HepG2 (cell line): Measurements from ENCODE around the gene ABHD15. TPM values are rescaled to one million over a fixed set of nuclear protein-coding genes. Genes with fewer than 3 reads are reported as not detected.

Source experiments
- ATAC-seq: fragments of 200-7000 bp; cut with Tn5 transposase; 3 replicates; pipeline ENCODE4 v1.9.1; 2020; ENCODE audit warnings: mild to moderate bottlenecking, moderate library complexity
- BruUV-seq: library from RNA; stranded (reverse); fragments of 400-500 nt; replicated peaks from 2 replicates; lab custom pipeline; 2021; lab: Mats Ljungman, UMichigan
- CTCF ChIA-PET: fragments of 300-600 bp; formaldehyde crosslinking; extraction: SDS; loops from one replicate; lab custom pipeline; 2021; ENCODE audit warnings: low total read pairs, inconsistent platforms, low intra/inter-chr PET ratio; lab: Yijun Ruan, JAX
- POLR2A ChIA-PET: fragments of 350-600 bp; sonication (Branson Sonifier 250); formaldehyde crosslinking; loops from one replicate; lab custom pipeline; 2020; ENCODE audit warnings: antibody characterized with exemption, inconsistent platforms; lab: Yijun Ruan, JAX
- DNase-seq: peaks from one replicate; pipeline ENCODE4 v3.0.0-alpha.2; 2015; ENCODE audit warnings: low spot score
- FAIRE-seq: peaks from 3 replicates; lab custom pipeline; 2011; peaks lifted over from hg19 to GRCh38; lab: Jason Lieb, UNC
- H2AFZ ChIP-seq: one replicate; pipeline ENCODE4 v1.6.1; 2011; ENCODE audit warnings: low read length, inconsistent platforms
- H3K27ac ChIP-seq: fragments of 300-600 bp; 3 replicates; pipeline ENCODE4 v1.8.0; 2011; ENCODE audit warnings: mixed run types, mild to moderate bottlenecking, mixed read lengths, low read length, inconsistent platforms; ENCODE audit not compliant: insufficient read depth; ENCODE audit errors: extremely low read length
- H3K27me3 ChIP-seq, 2 experiments: fragments of 200-600 bp in 1 of 2; 2 replicates in 1 of 2; 3 replicates in 1 of 2; pipeline versions ENCODE4 v1.6.0 to v1.8.0; 2011; ENCODE audit warnings: low read length in 2 of 2, mild to moderate bottlenecking in 2 of 2, moderate library complexity in 2 of 2, inconsistent platforms in 1 of 2; ENCODE audit not compliant: insufficient read depth in 2 of 2, control insufficient read depth in 1 of 2
- H3K36me3 ChIP-seq, 2 experiments: fragments of 200-600 bp in 1 of 2; replicated peaks in 1 of 2; 2 replicates in 1 of 2; 3 replicates in 1 of 2; pipeline versions ENCODE4 v1.5.1 to v1.8.0; 2011; ENCODE audit warnings: low read length in 2 of 2, inconsistent platforms in 1 of 2; ENCODE audit not compliant: insufficient read depth in 2 of 2, control insufficient read depth in 1 of 2
- H3K4me1 ChIP-seq: 2 replicates; pipeline ENCODE4 v1.5.1; 2012; ENCODE audit warnings: low read length, inconsistent platforms; ENCODE audit not compliant: insufficient read depth
- H3K4me2 ChIP-seq: 2 replicates; pipeline ENCODE4 v1.6.0; 2011; ENCODE audit warnings: low read depth, low read length, inconsistent platforms
- H3K4me3 ChIP-seq, 3 experiments: fragments of 200-600 bp in 1 of 3; sonication (generic), shearing (Covaris generic) in 1 of 3; replicated peaks in 1 of 3; 2 replicates each; pipeline ENCODE4 v1.5.1; 2011 to 2016; ENCODE audit warnings: low read length in 3 of 3, inconsistent platforms in 2 of 3, low read depth in 2 of 3, mild to moderate bottlenecking in 2 of 3, control low read depth in 1 of 3, mixed read lengths in 1 of 3; ENCODE audit not compliant: insufficient read depth in 1 of 3
- H3K79me2 ChIP-seq: one replicate; pipeline ENCODE4 v1.6.1; 2011; ENCODE audit warnings: low read length, inconsistent platforms; ENCODE audit not compliant: insufficient read depth
- H3K9ac ChIP-seq: 2 replicates; pipeline ENCODE4 v1.6.0; 2011; ENCODE audit warnings: mild to moderate bottlenecking, low read depth, low read length, inconsistent platforms; ENCODE audit not compliant: insufficient read depth
- H3K9me3 ChIP-seq: 2 replicates; pipeline ENCODE4 v1.5.1; 2012; ENCODE audit warnings: mild to moderate bottlenecking, low read length
- H4K20me1 ChIP-seq: 2 replicates; pipeline ENCODE4 v1.6.0; 2011; ENCODE audit warnings: inconsistent platforms, mild to moderate bottlenecking, low read length, moderate library complexity; ENCODE audit not compliant: insufficient read depth
- CBX5 ChIP-seq: sonication (generic); formaldehyde crosslinking; IDR thresholded peaks from 2 replicates; pipeline ENCODE4 v1.4.0; 2020; ENCODE audit warnings: missing genetic modification reagents, borderline replicate concordance
- CEBPG ChIP-seq: IDR thresholded peaks from 2 replicates; pipeline ENCODE4 v1.6.1; 2016
- FIP1L1 ChIP-seq: fragments of 200-400 bp; formaldehyde crosslinking; IDR thresholded peaks from 2 replicates; pipeline ENCODE4 v1.6.1; 2018; ENCODE audit warnings: low read depth, mild to moderate bottlenecking, low read length, moderate library complexity, borderline replicate concordance; ENCODE audit not compliant: insufficient read depth
- FOSL2 ChIP-seq: sonication (generic); formaldehyde crosslinking; IDR thresholded peaks from 2 replicates; pipeline ENCODE4 v1.4.0; 2020; ENCODE audit warnings: missing genetic modification reagents
- HNRNPUL1 ChIP-seq: fragments of 200-400 bp; formaldehyde crosslinking; IDR thresholded peaks from 2 replicates; pipeline ENCODE4 v1.6.1; 2017; ENCODE audit warnings: low read depth, mild to moderate bottlenecking, low read length, moderate library complexity
- SP1 ChIP-seq, 2 experiments: fragments of 450-650 bp in 1 of 2; sonication (generic) in 1 of 2; formaldehyde crosslinking in 1 of 2; IDR thresholded peaks; 2 replicates each; pipeline versions ENCODE4 v1.4.0 to v1.6.1; 2016 to 2020; ENCODE audit warnings: missing genetic modification reagents in 1 of 2
- ZNF614 ChIP-seq: IDR thresholded peaks from 2 replicates; pipeline ENCODE4 v1.6.1; 2018; ENCODE audit warnings: missing biosample characterization, missing genetic modification reagents, inconsistent platforms, borderline replicate concordance
- ZNF766 ChIP-seq: sonication (generic); formaldehyde crosslinking; IDR thresholded peaks from 2 replicates; pipeline ENCODE4 v1.5.0; 2020; ENCODE audit warnings: missing genetic modification reagents, borderline replicate concordance
- ZNF879 ChIP-seq: sonication (generic); formaldehyde crosslinking; IDR thresholded peaks from 2 replicates; pipeline ENCODE4 v1.8.1; 2023; ENCODE audit warnings: missing genetic modification reagents
- WGBS: methylation state at CpG from one replicate; pipeline ENCODE4 v1.1.6; 2017; ENCODE audit warnings: low lambda C conversion rate; 5-methylcytosine and 5-hydroxymethylcytosine counted together
- in situ Hi-C: cut with HindIII; loops from 2 replicates; pipeline ENCODE4 v1.10.0; 2017; ENCODE audit warnings: low pct_unique_long_range_greater_than_20kb; ENCODE audit not compliant: extremely low pct_ligation_motif_present
- intact Hi-C: fragments of 100-400 bp; cut with micrococcal nuclease; formaldehyde crosslinking; loops from one replicate; pipeline ENCODE4 v1.10.0; 2022; ENCODE audit not compliant: unreplicated experiment
- polyA plus RNA-seq, 8 experiments: library from polyadenylated mRNA; depleted of rRNA in 3 of 8; stranded (reverse) in 7 of 8; unstranded in 1 of 8; fragments of >200 nt; fragmentation: Illumina TruSeq in 4 of 8; extraction: Trizol in 4 of 8; gene quantifications; 2 replicates each; pipeline versions ENCODE4 v1.2.1 to v1.2.3, GENCODE V29; 2011 to 2016; ENCODE audit warnings: low read depth in 4 of 8, missing spikeins in 1 of 8, mixed read lengths in 1 of 8; ENCODE audit not compliant: insufficient read depth in 1 of 8
- total RNA-seq, 5 experiments: library from RNA; depleted of rRNA; stranded (reverse); fragments of >200 nt; fragmentation: Illumina TruSeq; extraction: Trizol; gene quantifications; 2 replicates each; pipeline ENCODE4 v1.2.3, GENCODE V29; 2016; ENCODE audit warnings: low read depth in 1 of 5
- TF ChIP-seq, protein P1 (sequence below): sonication (generic); formaldehyde crosslinking; IDR thresholded peaks from 2 replicates; pipeline ENCODE4 v1.5.0; 2020; ENCODE audit warnings: missing genetic modification reagents

ABHD15 gene
- total and polyA plus RNA-seq, 2 of the 13 experiments (the other 11 are each of a cell fraction or from before 2014, with no cell fraction given), result 2.4 to 7.7 TPM

DNA sequence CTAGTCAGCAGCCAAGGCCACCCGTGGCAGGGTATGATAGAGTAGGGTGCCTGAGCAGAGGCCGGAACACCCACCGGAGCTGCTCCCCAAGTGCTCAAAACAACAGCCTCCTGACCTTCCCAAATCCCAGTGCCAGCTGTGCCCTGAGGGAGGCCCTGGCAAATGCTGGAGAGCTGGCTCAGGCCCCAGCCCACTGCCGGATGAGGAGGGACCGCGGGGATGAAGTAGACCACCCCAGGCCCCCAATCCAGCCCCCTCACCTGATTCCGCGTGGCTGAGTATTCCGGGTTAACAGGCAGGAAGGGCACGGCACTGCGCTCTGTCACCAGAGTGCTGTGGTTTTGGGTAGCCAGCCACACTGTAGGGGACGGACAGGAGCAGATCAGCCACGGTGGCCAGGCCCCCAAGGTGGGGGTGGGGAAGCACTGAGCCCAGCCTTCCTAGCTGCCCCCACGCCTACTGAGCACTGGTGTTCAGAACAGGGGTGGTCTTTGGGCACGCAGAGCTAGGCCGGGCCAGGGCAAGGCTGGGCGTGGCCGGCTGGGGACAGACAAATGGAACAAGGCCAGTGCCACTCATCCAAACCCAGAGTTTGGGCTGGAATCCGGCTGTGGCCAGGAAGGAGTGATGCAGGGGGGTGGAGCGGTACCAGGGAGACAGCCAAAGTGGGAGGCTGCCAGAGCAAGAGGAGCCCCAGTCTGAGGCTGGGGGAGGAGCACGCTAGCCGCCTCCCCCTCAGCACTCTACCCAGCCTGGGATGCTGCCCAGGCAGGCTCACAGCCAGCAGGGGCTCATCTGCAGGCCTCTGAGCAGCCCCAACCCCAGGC, 10.8 kb upstream of the ABHD15 start:
- Histone ChIP-seq H3K4me3 (no peak overlapping the region), H3K36me3 (peaks cover 5 to 20% of the 10 kb centered on the region in 2 experiments; a peak in 4 of 5 replicates), H3K27ac (no peak overlapping the region), H4K20me1 (no peaks in the 10 kb centered on the region), H3K4me2 (no peak overlapping the region), H3K9ac (no peak overlapping the region), H3K27me3 (no peaks in the 10 kb centered on the region), H3K79me2 (no peaks in the 10 kb centered on the region), H3K9me3 (no peaks in the 10 kb centered on the region), H2AFZ (no peak overlapping the region), H3K4me1 (peaks cover 23% of the 10 kb centered on the region)
- intact Hi-C loops, result no loop called here
- in situ Hi-C loops, result no loop called here
- CTCF ChIA-PET, result no interaction called here
- DNase-seq (no peak), FAIRE-seq (no peak), ATAC-seq (no peak)
- no peak for TF ChIP-seq HNRNPUL1
- no peak for TF ChIP-seq CBX5
- no peak for TF ChIP-seq ZNF614 (CRISPR knock-in tag)
- no peak for TF ChIP-seq CEBPG
- TF ChIP-seq ZNF879 (CRISPR knock-in tag), result no peak
- TF ChIP-seq, protein P1, sequence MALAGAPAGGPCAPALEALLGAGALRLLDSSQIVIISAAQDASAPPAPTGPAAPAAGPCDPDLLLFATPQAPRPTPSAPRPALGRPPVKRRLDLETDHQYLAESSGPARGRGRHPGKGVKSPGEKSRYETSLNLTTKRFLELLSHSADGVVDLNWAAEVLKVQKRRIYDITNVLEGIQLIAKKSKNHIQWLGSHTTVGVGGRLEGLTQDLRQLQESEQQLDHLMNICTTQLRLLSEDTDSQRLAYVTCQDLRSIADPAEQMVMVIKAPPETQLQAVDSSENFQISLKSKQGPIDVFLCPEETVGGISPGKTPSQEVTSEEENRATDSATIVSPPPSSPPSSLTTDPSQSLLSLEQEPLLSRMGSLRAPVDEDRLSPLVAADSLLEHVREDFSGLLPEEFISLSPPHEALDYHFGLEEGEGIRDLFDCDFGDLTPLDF, result no peak
- no peak for TF ChIP-seq SP1 (IDR thresholded peaks at IDR 0.05)
- TF ChIP-seq SP1 (CRISPR knock-in tag; IDR thresholded peaks at IDR 0.05), result no peak
- TF ChIP-seq FIP1L1, result no peak
- no peak for TF ChIP-seq FOSL2 (CRISPR knock-in tag)
- TF ChIP-seq ZNF766 (CRISPR knock-in tag), result no peak
- no TSS peak for BruUV-seq
- POLR2A ChIA-PET, result interaction anchor here (1.0 kb wide), 1 partner anchor 9 kb away, joined by 3 read pairs; the partner anchor contains the start of gene TP53I13
- WGBS, result 98% methylated on average over 9 of the region's 22 CpGs
